KOPT-K1 (cell line): ENCODE measurements around the gene SARDH.

Experiments used
- H3K27ac ChIP-seq: fragments of 200-600 bp; sonication (generic); 2 replicates; pipeline ENCODE4 v1.5.1; 2016; ENCODE audit warnings: antibody characterized with exemption, mild to moderate bottlenecking, low read depth, low read length; ENCODE audit not compliant: poor library complexity, severe bottlenecking
- H3K36me3 ChIP-seq: fragments of 200-600 bp; sonication (generic); 2 replicates; pipeline ENCODE4 v1.5.1; 2017; ENCODE audit warnings: antibody characterized with exemption, mild to moderate bottlenecking, low read length, moderate library complexity; ENCODE audit not compliant: insufficient read depth
- H3K9me3 ChIP-seq: fragments of 200-600 bp; sonication (generic); 2 replicates; pipeline ENCODE4 v1.5.1; 2017; ENCODE audit warnings: antibody characterized with exemption, low read length, mild to moderate bottlenecking; ENCODE audit not compliant: insufficient read depth, poor library complexity, severe bottlenecking

The SARDH gene

GRCh38 chr9:133701981-133702797, 36.0 kb downstream of the SARDH start:
- Histone ChIP-seq H3K9me3 (no peaks in the 10 kb centered on the region), H3K27ac (peak overlapping the region; percentile 86), H3K36me3 (no peaks in the 10 kb centered on the region)

DNA sequence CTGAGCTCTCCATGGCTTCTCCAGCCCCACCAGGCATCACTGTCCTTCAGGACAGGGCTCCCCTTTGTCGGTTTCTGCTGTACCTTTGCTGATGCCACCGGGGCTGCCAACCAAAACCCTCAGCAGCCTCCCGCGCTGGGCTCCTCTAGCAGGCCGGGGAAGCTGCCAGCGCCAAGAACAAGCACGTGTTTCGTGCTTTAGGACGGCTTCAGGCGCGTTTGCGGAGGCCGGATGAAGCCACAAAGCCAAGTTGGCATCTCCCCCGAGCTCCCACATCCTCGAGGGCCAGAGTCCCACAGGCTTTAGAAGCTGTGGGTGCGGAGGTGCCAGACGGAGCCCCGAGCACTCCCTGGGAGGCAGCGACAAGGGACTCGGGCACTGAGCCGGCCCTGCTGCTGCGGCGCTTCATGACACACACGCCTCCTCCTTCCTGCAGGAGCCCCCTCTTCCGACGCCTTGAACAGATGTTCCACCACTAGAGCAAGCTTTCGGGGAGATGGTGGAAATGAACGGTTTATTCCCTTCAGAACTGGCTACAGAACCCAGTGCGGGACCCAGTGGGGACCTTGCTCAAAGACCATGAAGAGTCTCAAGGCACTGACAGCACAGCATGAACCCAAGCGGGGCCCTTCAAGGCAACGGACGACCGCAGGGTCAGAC, 36.7 kb downstream of the SARDH start:
- Histone ChIP-seq H3K36me3 (no peaks in the 10 kb centered on the region), H3K9me3 (no peaks in the 10 kb centered on the region), H3K27ac (peak overlapping the region; percentile 86)

- H3K9me3 ChIP-seq, result no peaks in the 10 kb centered on the region
- peak overlapping the region; percentile 86 for H3K27ac ChIP-seq
- no peaks in the 10 kb centered on the region for H3K36me3 ChIP-seq
Measured at GRCh38 chr9:133700819-133701320, 37.3 kb downstream of the SARDH start.

DNA sequence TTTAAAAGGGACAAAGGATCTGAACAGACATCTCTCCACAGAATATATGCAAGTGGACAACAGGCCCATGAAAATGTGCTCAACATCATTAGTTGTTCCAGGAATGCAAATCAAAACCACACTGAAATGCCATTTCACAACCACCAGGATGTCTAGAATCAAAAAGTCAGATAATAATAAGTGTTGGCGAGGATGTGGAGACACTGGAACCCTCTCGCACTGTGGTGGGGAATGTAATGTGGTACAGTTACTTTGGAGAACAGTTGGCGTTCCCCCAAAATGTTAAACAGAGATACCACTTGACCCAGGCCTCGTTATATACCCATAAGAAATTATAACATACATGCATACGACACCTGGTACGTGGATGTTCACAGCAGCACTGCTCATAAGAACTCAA, 38.6 kb downstream of the SARDH start:
- Histone ChIP-seq H3K9me3 (no peaks in the 10 kb centered on the region), H3K36me3 (no peaks in the 10 kb centered on the region), H3K27ac (no peak overlapping the region)

DNA sequence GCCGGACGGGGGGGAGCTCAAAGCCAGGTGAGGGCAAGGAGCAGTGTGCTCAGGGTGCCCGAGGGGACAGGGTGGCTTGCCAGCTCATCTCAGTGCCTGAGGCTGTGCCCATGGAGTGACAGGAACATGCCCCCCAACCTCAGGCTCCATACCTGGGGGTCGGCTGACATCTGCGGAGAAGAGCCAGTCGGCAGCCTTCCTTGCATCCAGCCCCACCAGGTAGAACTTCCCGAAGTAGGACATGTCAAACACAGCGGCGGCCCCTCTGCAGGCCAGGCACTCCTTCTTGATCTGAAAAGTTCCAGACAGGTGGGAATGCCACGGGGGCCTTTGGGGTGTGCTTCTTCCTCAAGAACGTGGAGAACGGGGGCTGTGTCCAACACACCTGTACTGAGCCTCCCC, 42.1 kb downstream of the SARDH start:
- Histone ChIP-seq H3K36me3 (no peaks in the 10 kb centered on the region), H3K27ac (no peak overlapping the region), H3K9me3 (no peaks in the 10 kb centered on the region)

DNA sequence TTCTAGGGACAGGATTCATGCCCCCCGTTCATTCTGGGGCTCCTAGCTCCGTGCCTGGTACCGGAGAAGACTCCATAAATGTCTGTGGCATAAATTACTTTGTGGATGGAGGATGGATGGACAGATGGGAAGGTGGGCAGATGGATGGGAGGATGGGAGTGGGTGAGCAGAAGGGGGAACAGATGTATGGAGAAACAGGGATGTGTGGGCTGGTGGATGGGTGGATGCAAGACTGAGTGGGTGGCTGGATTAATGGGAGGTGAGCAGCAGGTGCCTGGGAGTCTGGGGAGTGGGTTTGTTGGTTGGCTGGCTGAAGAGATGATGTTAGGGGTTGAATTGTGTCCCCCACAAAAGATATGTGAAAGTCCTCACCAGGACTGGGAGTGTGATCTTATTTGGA, 43.5 kb downstream of the SARDH start:
- H3K27ac ChIP-seq, result no peak overlapping the region
- H3K9me3 ChIP-seq, result no peaks in the 10 kb centered on the region
- H3K36me3 ChIP-seq, result no peaks in the 10 kb centered on the region

DNA sequence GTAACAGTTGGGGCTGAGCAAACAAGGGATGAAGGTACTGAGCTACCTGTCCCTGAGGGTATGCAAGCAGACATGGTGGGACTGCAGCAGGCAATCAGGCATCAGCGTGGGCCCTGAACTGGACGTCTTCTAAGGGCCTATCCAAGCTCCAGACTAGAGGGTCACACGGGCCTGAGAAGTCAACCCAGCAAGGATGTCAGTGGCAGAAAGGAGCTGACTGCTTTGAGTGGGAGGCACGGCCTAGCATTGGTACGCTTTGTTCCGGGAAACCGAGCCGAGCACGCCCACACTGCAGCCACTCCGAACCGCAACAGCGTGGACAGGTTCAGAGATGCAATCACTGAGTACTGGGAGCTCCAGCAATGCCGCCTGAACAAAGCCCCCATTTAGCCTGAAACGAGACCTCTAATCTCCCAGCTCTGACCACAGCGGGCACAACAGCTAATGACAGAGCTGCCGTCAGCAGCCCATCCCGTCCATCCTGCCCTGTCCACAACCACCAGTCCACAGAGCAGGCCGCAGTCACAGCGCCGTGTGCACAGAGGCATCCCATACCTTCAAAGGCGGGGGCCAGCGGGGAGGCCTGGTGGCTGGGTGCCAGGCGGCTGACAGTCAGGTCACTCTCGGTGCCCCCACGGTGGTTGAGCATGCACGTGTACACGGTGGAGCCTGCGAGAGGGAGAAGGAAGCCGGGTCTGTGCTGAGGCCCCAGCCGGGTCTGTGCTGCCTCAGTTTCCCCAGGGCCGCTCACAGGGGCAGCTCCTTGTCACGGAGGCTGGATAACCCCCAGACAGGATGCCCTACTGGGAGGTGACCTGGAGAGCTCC, 44.2 kb downstream of the SARDH start:
- Histone ChIP-seq H3K9me3 (no peaks in the 10 kb centered on the region), H3K36me3 (no peaks in the 10 kb centered on the region)

DNA sequence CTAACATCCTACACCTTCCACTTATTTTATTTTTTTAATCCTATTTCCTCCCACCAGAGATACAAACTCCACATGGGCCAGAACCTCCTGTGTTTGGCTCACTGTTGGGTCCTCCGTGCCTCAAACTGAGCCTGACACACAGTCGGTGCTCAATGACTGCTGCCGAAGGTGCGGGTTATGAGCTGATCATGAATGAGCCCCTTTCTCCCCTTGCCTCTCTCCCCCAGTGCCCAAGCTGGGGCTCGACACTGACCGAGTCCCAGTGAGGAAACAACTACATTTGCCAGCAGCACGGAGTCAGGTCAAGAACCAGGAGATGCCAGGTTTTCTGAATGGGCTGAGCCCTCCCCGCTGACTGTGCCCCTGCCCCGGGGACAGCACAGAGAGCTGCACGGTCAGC, 45.0 kb downstream of the SARDH start:
- H3K27ac ChIP-seq, result no peak overlapping the region
- H3K36me3 ChIP-seq, result no peaks in the 10 kb centered on the region
- no peaks in the 10 kb centered on the region for H3K9me3 ChIP-seq

More for the DNA sequence above, 44.2 kb downstream of the SARDH start:
- no peak overlapping the region for H3K27ac ChIP-seq

- Histone ChIP-seq H3K36me3 (no peaks in the 10 kb centered on the region), H3K27ac (no peak overlapping the region), H3K9me3 (no peaks in the 10 kb centered on the region)
Measured at GRCh38 chr9:133692364-133692985, 45.7 kb downstream of the SARDH start.

DNA sequence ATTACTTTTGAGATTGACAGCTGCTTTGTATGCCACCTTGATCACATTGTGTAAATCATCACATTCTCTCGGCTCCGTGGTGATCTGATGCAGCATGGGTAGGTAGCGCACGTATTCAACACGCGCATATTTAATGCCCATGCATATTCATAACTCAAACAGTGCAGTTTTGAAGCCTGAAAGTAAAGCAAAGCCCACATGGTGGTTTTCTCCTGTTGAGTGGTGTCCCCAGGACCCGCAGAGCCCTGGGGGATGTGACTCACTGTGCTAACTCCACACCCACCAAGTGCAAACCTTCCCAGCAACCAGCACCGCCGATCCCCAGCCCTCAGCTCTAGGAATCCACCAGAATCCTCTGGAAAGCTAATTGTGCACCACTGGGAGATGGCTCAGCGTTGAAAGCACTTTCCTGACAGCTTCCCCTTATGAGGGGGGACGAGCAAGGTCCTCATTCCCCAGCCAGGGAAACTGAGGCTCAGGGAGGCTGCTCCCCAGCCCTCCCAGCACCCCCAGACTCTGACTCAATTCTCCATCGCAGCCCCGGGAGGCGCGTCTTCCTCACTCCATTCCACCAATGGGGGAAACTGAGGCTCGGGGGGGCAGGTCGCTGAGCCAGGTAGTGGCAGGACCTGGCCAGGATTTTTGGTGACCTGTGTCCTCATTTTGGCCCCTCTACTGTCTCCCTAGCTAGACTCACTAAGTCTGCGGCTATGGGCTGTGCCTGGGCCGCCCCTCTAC, 46.4 kb downstream of the SARDH start:
- no peak overlapping the region for H3K27ac ChIP-seq
- H3K36me3 ChIP-seq, result no peaks in the 10 kb centered on the region
- H3K9me3 ChIP-seq, result no peaks in the 10 kb centered on the region

DNA sequence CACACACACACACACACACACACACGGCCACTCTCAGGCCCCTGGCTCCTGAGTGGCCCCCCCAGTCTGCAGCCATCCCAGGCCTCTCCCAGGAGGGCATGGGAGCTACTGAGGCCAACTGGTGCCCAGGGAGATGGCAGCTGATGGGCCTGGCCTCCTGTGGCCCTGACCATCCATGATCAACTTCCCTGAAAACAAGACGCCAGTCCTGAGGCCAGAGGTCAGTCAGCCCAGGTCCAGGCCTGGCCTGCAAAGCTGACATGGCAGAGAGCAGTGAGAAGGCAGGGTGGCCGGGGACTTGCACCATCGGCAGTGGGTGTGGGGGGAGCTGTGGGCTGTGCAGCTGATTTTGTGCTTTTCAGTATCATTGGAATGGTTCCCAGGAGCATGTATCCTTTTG, 47.0 kb downstream of the SARDH start:
- no peaks in the 10 kb centered on the region for H3K36me3 ChIP-seq

DNA sequence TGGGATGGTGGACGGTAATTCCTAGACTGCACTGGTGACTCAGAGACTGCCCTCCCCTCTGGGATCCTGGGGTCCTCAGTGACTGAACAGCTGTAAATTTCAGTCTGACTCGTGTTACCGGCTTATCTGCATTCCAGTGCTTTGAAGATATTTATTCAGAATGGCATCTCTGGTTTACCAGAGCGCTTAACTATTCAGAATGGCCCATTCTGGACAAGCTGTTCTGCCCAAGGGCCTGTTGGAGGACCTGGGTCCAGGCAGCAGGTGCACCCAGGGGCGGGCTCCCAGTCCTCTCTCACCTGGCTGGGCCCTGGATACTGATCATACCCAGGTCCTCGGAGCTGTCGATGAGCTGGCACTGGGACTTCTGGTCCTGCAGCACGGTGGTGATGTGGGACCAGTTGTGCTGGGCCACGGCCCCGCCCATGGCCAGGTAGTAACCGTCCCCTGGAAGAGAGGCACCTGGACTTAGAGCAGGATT, 48.0 kb downstream of the SARDH start:
- no peaks in the 10 kb centered on the region for H3K9me3 ChIP-seq
- H3K36me3 ChIP-seq, result no peaks in the 10 kb centered on the region
- no peak overlapping the region for H3K27ac ChIP-seq

More for the DNA sequence above, 47.0 kb downstream of the SARDH start:
- no peaks in the 10 kb centered on the region for H3K9me3 ChIP-seq
- no peak overlapping the region for H3K27ac ChIP-seq

- no peaks in the 10 kb centered on the region for H3K9me3 ChIP-seq
- no peak overlapping the region for H3K27ac ChIP-seq
- H3K36me3 ChIP-seq, result no peaks in the 10 kb centered on the region
Measured at GRCh38 chr9:133689151-133689763, 48.9 kb downstream of the SARDH start.
